IPS-20b (cell line): ENCODE data around the gene LOXHD1.

Source experiments
- H3K27ac ChIP-seq: one replicate; pipeline ENCODE4 v1.5.1; 2013; ENCODE audit warnings: low read length
- H3K27me3 ChIP-seq: 2 replicates; pipeline ENCODE4 v1.6.1; 2013; ENCODE audit warnings: mild to moderate bottlenecking, low read length, inconsistent platforms; ENCODE audit not compliant: insufficient read depth
- H3K36me3 ChIP-seq: 2 replicates; pipeline ENCODE4 v1.6.1; 2013; ENCODE audit warnings: low read depth, mild to moderate bottlenecking, inconsistent platforms, low read length, moderate library complexity; ENCODE audit not compliant: insufficient read depth
- H3K4me1 ChIP-seq: 2 replicates; pipeline ENCODE4 v1.6.1; 2013; ENCODE audit warnings: mild to moderate bottlenecking, control low read depth, inconsistent platforms, low read length, moderate library complexity; ENCODE audit not compliant: insufficient read depth
- H3K4me3 ChIP-seq: 2 replicates; pipeline ENCODE4 v1.5.1; 2013; ENCODE audit warnings: mild to moderate bottlenecking, low read length, inconsistent platforms
- H3K9ac ChIP-seq: 2 replicates; pipeline ENCODE4 v1.6.1; 2013; ENCODE audit warnings: low read depth, mild to moderate bottlenecking, inconsistent platforms, low read length, moderate library complexity
- H3K9me3 ChIP-seq: 2 replicates; pipeline ENCODE4 v1.6.1; 2013; ENCODE audit warnings: mild to moderate bottlenecking, low read depth, low read length, inconsistent platforms; ENCODE audit not compliant: insufficient read depth

The LOXHD1 gene

GRCh38 chr18:46481048-46481846, 175.8 kb downstream of the LOXHD1 start:
- no peak overlapping the region for H3K9ac ChIP-seq
- no peaks in the 10 kb centered on the region for H3K9me3 ChIP-seq
- H3K27ac ChIP-seq: no peak overlapping the region
- no peaks in the 10 kb centered on the region for H3K27me3 ChIP-seq
- peaks cover 5% of the 10 kb centered on the region; the same call in 1 of the 2 replicates for H3K4me1 ChIP-seq
- no peaks in the 10 kb centered on the region for H3K36me3 ChIP-seq
- no peak overlapping the region for H3K4me3 ChIP-seq

GRCh38 chr18:46480226-46480625, 176.8 kb downstream of the LOXHD1 start:
- H3K4me3 ChIP-seq: no peak overlapping the region
- H3K27me3 ChIP-seq: no peaks in the 10 kb centered on the region
- H3K9ac ChIP-seq: no peak overlapping the region
- H3K27ac ChIP-seq: no peak overlapping the region
- H3K36me3 ChIP-seq: no peaks in the 10 kb centered on the region
- H3K4me1 ChIP-seq: peaks cover 4% of the 10 kb centered on the region; the same call in 1 of the 2 replicates
- no peaks in the 10 kb centered on the region for H3K9me3 ChIP-seq

- H3K4me1 ChIP-seq: no peaks in the 10 kb centered on the region
- H3K9ac ChIP-seq: no peak overlapping the region
- H3K27me3 ChIP-seq: no peaks in the 10 kb centered on the region
- no peaks in the 10 kb centered on the region for H3K36me3 ChIP-seq
- H3K27ac ChIP-seq: no peak overlapping the region
- H3K9me3 ChIP-seq: no peaks in the 10 kb centered on the region
- H3K4me3 ChIP-seq: no peak overlapping the region
These were observed 178.2 kb downstream of the LOXHD1 start for GRCh38 chr18:46478796-46479195.

- no peaks in the 10 kb centered on the region for H3K9me3 ChIP-seq
- H3K4me3 ChIP-seq: no peak overlapping the region
- H3K9ac ChIP-seq: no peak overlapping the region
- H3K27ac ChIP-seq: no peak overlapping the region
- no peaks in the 10 kb centered on the region for H3K36me3 ChIP-seq
- no peaks in the 10 kb centered on the region for H3K27me3 ChIP-seq
- H3K4me1 ChIP-seq: no peaks in the 10 kb centered on the region
These were observed 179.5 kb downstream of the LOXHD1 start for GRCh38 chr18:46477425-46478011.

GRCh38 chr18:46475390-46475752, 181.6 kb downstream of the LOXHD1 start:
- no peak overlapping the region for H3K27ac ChIP-seq
- H3K9ac ChIP-seq: no peak overlapping the region
- no peak overlapping the region for H3K4me3 ChIP-seq
- H3K4me1 ChIP-seq: no peaks in the 10 kb centered on the region
- no peaks in the 10 kb centered on the region for H3K9me3 ChIP-seq
- no peaks in the 10 kb centered on the region for H3K27me3 ChIP-seq
- no peaks in the 10 kb centered on the region for H3K36me3 ChIP-seq

- Histone ChIP-seq H3K9me3 (no peaks in the 10 kb centered on the region), H3K9ac (no peak overlapping the region), H3K4me3 (no peak overlapping the region), H3K4me1 (peaks cover 2% of the 10 kb centered on the region; the same call in 1 of the 2 replicates), H3K36me3 (no peaks in the 10 kb centered on the region), H3K27me3 (no peaks in the 10 kb centered on the region), H3K27ac (no peak overlapping the region)
These were observed 182.3 kb downstream of the LOXHD1 start for GRCh38 chr18:46474487-46475389.

- Histone ChIP-seq H3K4me3 (no peak overlapping the region), H3K27ac (no peak overlapping the region), H3K9me3 (no peaks in the 10 kb centered on the region), H3K27me3 (no peaks in the 10 kb centered on the region), H3K36me3 (no peaks in the 10 kb centered on the region), H3K4me1 (peaks cover 9% of the 10 kb centered on the region; the same call in 1 of the 2 replicates), H3K9ac (no peak overlapping the region)
These were observed 185.1 kb downstream of the LOXHD1 start for GRCh38 chr18:46471809-46472498.

- H3K36me3 ChIP-seq: no peaks in the 10 kb centered on the region
- no peaks in the 10 kb centered on the region for H3K9me3 ChIP-seq
- no peaks in the 10 kb centered on the region for H3K27me3 ChIP-seq
- peaks cover 19% of the 10 kb centered on the region for H3K4me1 ChIP-seq
- no peak overlapping the region for H3K4me3 ChIP-seq
- no peak overlapping the region for H3K9ac ChIP-seq
- no peak overlapping the region for H3K27ac ChIP-seq
These were observed 186.3 kb downstream of the LOXHD1 start for GRCh38 chr18:46470714-46471113.

GRCh38 chr18:46469186-46469915, 187.7 kb downstream of the LOXHD1 start:
- no peak overlapping the region for H3K4me3 ChIP-seq
- no peak overlapping the region for H3K27ac ChIP-seq
- H3K27me3 ChIP-seq: no peaks in the 10 kb centered on the region
- no peak overlapping the region for H3K9ac ChIP-seq
- H3K36me3 ChIP-seq: no peaks in the 10 kb centered on the region
- no peaks in the 10 kb centered on the region for H3K9me3 ChIP-seq
- peaks cover 21% of the 10 kb centered on the region for H3K4me1 ChIP-seq

GRCh38 chr18:46468426-46469180, 188.4 kb downstream of the LOXHD1 start:
- no peaks in the 10 kb centered on the region for H3K9me3 ChIP-seq
- H3K27me3 ChIP-seq: no peaks in the 10 kb centered on the region
- H3K36me3 ChIP-seq: no peaks in the 10 kb centered on the region
- no peak overlapping the region for H3K27ac ChIP-seq
- no peak overlapping the region for H3K9ac ChIP-seq
- H3K4me3 ChIP-seq: no peak overlapping the region
- peaks cover 21% of the 10 kb centered on the region for H3K4me1 ChIP-seq
